Mononuclear cell (primary cell): Measurements from ENCODE around the gene PRRC2B. TPM values are rescaled to one million over a fixed set of nuclear protein-coding genes. Genes with fewer than 3 reads are reported as not detected.
"Not testable (repeated sequence)": the region's sequence is repeated elsewhere in the genome, so short reads cannot be mapped to it uniquely, and the experiment has no call there.

Experiments
- H3K27me3 ChIP-seq: 2 replicates; pipeline ENCODE4 v1.6.0; 2011; ENCODE audit warnings: low read length, control low read depth; ENCODE audit not compliant: insufficient read depth
- H3K4me1 ChIP-seq: 2 replicates; pipeline ENCODE4 v1.5.1; 2011; ENCODE audit warnings: mild to moderate bottlenecking, low read length, control low read depth; ENCODE audit not compliant: insufficient read depth
- H3K4me3 ChIP-seq: 2 replicates; pipeline ENCODE4 v1.5.1; 2011; ENCODE audit warnings: mild to moderate bottlenecking, low read length, moderate library complexity
- H3K9me3 ChIP-seq: 2 replicates; pipeline ENCODE4 v1.5.1; 2011; ENCODE audit warnings: low read depth, mild to moderate bottlenecking, control low read depth, low read length
- total RNA-seq: library from RNA; depleted of rRNA; stranded (reverse); fragments of >200 nt; gene quantifications from one replicate; pipeline ENCODE4 v1.2.3, GENCODE V29; 2012

Gene PRRC2B
- total RNA-seq, 1 donor: 86.0 TPM

- H3K27me3 ChIP-seq: peaks cover 30% of the 10 kb centered on the region
- H3K4me1 ChIP-seq: peaks cover 5% of the 10 kb centered on the region
- H3K4me3 ChIP-seq: no peak within 1 kb of the TSS
- peaks cover 12% of the 10 kb centered on the region for H3K9me3 ChIP-seq
These were observed 151.3 kb downstream of the PRRC2B start, which contains the start of gene PRRT1B for GRCh38 chr9:131545003-131545785. Gene PRRT1B, plus strand, starts transcription at chr9:131545523. Its CDS starts 93 bp downstream, at chr9:131545616.

DNA sequence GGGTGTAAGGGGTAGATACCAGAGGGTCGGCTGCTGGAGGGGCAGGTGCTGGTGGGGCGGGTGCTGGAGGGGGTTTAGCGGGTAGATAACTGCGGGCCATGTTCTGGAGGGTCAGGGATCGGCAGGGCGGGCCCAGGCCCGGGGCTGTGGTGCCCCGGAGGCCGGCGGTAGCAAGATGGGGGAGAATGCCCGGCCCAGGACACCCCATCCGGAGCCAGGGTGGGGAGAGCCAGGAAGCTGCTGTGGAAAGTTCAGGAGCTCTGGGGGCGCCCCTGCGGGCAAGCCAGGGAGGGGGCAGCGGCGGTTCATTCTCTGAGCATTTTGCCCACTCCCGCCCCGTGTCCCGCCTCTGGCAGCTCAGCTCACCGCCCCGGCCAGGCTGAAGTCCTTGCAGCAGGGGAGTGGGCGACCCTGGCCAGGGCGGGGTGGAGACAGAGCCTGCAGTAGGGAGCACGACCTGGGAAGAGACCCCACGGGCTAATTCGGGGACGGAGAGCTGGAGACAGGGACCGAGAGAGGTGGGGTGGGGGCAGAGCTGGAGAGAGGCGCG lies 152.0 kb downstream of the PRRC2B start:
- Histone ChIP-seq H3K27me3 (peaks cover 30% of the 10 kb centered on the region), H3K4me3 (no peak overlapping the region), H3K4me1 (peaks cover 3% of the 10 kb centered on the region), H3K9me3 (peaks cover 12% of the 10 kb centered on the region)

DNA sequence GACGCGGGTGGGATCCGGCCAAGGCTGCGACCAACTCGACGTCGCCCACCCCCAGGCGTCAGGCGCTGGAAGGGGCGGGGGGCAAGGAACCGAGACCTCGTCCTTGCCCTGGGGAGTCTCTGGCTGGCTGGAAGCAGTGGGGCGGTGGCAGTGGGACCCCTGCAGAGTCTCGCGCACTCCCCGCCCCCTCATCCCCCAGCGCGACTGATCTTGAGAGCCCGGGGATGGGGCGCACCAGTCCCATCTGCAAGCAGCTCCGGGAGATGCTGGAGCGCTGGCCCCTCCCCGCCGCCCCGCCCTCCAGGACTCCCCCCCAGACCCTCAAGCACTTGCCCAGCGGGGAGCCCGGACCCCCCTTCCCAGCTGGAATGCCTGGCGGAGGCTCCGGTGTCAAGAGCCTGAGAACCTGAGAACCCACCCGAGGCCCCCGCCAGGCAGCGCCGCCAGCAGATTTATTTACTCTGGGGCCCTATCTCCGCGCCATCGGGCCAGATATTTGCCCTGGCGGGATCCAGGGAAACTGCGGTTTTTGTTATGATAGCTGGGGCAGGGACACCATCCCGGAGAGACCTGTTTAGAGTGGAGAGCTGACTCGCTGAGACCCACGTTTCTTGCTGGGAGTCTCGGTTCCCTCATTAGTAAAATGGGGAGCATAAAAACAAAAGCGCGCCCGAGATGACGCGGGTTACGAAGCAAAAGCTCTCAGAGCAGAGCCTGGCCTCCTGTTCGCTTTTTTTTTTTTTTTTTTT lies 152.6 kb downstream of the PRRC2B start:
- Histone ChIP-seq H3K4me3 (no peak overlapping the region), H3K4me1 (peaks cover 3% of the 10 kb centered on the region), H3K9me3 (peaks cover 12% of the 10 kb centered on the region), H3K27me3 (peaks cover 30% of the 10 kb centered on the region)

- peaks cover 35% of the 10 kb centered on the region for H3K27me3 ChIP-seq
- H3K4me1 ChIP-seq, H3K4me3 ChIP-seq, H3K9me3 ChIP-seq: not testable (repeated sequence)
These were observed 155.3 kb downstream of the PRRC2B start for GRCh38 chr9:131549186-131549585.

Other genes with a start within 250 kb of the PRRC2B start
- 32.3 TPM for gene FAM78A, start 117.6 kb upstream of the PRRC2B start, total RNA-seq
- 0.52 TPM for gene PLPP7, start 104.4 kb upstream of the PRRC2B start, total RNA-seq
- 18.9 TPM for gene POMT1, start 108.8 kb downstream of the PRRC2B start, total RNA-seq
- gene UCK1, start 137.2 kb downstream of the PRRC2B start, total RNA-seq: 12.9 TPM
- not detected for gene PRRT1B, start 151.4 kb downstream of the PRRC2B start, total RNA-seq